Measurements from ENCODE around the gene STIP1.

STIP1 gene

DNA sequence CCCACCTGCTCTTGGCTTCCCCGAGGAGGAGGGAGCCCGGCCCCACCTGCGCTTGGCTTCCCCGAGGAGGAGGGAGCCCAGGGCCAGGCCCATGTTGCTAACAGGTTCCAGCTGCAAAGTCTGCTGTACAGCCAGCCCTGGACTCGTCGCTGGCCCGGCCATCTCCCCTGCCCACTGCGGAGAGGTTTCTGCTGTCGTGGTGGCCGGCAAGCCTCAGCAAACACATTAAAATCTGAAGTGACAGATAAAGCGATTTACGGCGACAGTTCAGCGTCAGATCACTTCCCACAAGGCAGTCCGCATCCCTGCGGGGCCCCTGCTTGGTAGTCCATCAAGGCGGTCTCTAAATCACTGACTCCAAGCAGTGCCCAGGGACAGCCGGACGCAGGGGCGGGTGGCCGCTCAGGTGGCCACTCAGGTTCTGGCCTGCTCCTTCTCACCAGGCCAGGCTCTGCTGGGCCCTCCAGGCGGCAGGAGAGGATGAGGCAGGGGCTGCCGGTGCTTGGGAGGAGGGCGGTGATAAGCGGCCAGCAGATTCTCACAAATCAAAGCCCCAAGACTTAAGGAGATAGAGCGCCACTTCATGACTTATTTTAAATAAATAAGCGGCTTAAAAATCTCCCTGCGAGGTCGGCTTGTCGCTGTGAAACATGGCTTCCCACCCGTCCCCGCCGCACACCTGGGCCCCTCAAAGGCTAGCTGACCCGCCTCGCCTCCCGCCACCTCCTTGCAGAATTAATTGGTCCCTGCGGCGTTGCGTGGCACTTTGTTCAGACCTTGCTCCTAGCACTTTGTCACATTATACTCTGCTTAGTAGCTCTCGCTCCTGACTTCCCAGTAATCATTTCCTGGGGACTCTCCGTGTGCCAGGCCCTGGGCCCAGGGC, 41.1 kb upstream of the STIP1 start:
- WGBS (ENCODE audit: insufficient coverage) = 95% methylated on average over 38 of the region's 41 CpGs
- Histone ChIP-seq H3K36me3 (ENCODE audit: control insufficient read depth in 4 of 4, insufficient read depth in 4 of 4, low read length in 3 of 4) (peaks cover 0 to 4% (median 0%) of the 10 kb centered on the region in 4 experiments), H3K27me3 (replicated peaks in 2 of 5; ENCODE audit: control insufficient read depth in 4 of 5, insufficient read depth in 5 of 5, low read length in 4 of 5) (no peaks in the 10 kb centered on the region), H3K27ac (ENCODE audit: insufficient read depth in 1 of 2, low read depth in 1 of 2, low read length in 2 of 2, poor library complexity in 1 of 2, severe bottlenecking in 2 of 2) (no peak overlapping the region), H3K4me1 (ENCODE audit: control extremely low read depth in 1 of 4, control insufficient read depth in 4 of 4, insufficient read depth in 4 of 4, low read length in 3 of 4) (peaks cover 0 to 7% (median 1%) of the 10 kb centered on the region in 4 experiments), H3K9me3 (ENCODE audit: control extremely low read depth in 1 of 5, control insufficient read depth in 4 of 5, insufficient read depth in 2 of 5, low read depth in 1 of 5, low read length in 4 of 5) (no peaks in the 10 kb centered on the region), H3K4me3 (ENCODE audit: control insufficient read depth in 1 of 7, extremely low read depth in 1 of 7, insufficient read depth in 4 of 7, low read depth in 2 of 7, low read length in 6 of 7) (no peak overlapping the region)
- DNase-seq = no peak
- ChIA-PET CTCF (interaction anchor here (0.6 to 1.6 kb wide), 7 partner anchors 11 to 1794 kb away, joined by 3 to 5 read pairs (median 3); no protein-coding TSS in a partner anchor), POLR2A (no interaction called here)

DNA sequence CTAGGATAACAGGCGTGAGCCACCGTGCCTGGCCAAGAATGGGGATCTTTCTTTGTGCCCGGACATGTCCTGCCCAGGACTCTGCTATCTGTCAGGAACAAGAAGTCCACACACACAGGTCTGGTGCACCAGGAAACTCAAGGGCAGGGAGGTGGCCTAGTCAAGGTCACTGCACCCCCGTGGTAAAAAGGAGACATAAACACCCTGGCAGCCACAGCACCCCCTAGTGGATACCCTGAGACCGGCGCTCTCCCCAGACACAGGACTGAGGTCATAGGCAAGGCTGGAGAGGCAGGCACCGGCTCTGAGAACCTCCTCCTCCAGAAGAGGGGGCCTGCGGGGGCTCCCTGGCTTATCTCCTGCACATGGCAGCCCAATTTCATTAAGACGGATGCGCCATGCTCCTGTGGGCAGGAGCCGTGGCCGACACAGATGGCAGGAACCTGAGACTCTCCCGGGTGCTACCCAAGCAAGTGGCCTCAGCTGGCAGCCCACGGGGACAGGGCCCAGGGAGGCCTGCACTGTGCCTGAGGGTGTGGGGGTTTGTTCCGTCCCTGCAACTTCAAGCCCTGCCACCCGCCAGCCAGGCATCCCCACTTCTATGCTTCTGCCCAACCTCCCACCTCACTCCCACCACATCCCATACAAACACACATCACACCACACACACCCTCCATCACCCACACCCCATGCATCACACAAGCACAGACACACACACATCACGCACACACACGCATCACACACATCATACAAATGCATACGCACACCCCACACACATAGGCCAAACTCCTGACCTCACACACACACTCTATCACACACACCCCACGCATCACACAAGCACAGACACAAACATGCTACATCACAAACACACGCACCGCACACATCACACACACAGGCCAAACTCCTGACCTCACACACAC, 39.7 kb upstream of the STIP1 start:
- H3K4me3 ChIP-seq (ENCODE audit: control insufficient read depth in 1 of 7, extremely low read depth in 1 of 7, insufficient read depth in 4 of 7, low read depth in 2 of 7, low read length in 6 of 7) = no peak overlapping the region
- peaks cover 0 to 13% (median 6%) of the 10 kb centered on the region in 4 experiments for H3K4me1 ChIP-seq (ENCODE audit: control extremely low read depth in 1 of 4, control insufficient read depth in 4 of 4, insufficient read depth in 4 of 4, low read length in 3 of 4)
- no peaks in the 10 kb centered on the region for H3K9me3 ChIP-seq (ENCODE audit: control extremely low read depth in 1 of 5, control insufficient read depth in 4 of 5, insufficient read depth in 2 of 5, low read depth in 1 of 5, low read length in 4 of 5)
- no peak overlapping the region for H3K27ac ChIP-seq (ENCODE audit: insufficient read depth in 1 of 2, low read depth in 1 of 2, low read length in 2 of 2, poor library complexity in 1 of 2, severe bottlenecking in 2 of 2)
- peak; percentile 80 to 88 (median 86) for DNase-seq
- WGBS (ENCODE audit: insufficient coverage) = 57% methylated on average over 17 of the region's 22 CpGs
- ChIA-PET POLR2A (interaction anchor here (0.5 to 1.4 kb wide), 2 partner anchors 110 to 144 kb away, joined by 4 read pairs; partner anchors contain the start of gene FLRT1), CTCF (interaction anchor here (0.9 to 7.3 kb wide), 8 partner anchors 13 to 146 kb away, joined by 3 to 130 read pairs (median 5); partner anchors contain the start of gene FLRT1)
- peaks cover 0 to 6% (median 0%) of the 10 kb centered on the region in 4 experiments for H3K36me3 ChIP-seq (ENCODE audit: control insufficient read depth in 4 of 4, insufficient read depth in 4 of 4, low read length in 3 of 4)
- H3K27me3 ChIP-seq (replicated peaks in 2 of 5; ENCODE audit: control insufficient read depth in 4 of 5, insufficient read depth in 5 of 5, low read length in 4 of 5) = no peaks in the 10 kb centered on the region

DNA sequence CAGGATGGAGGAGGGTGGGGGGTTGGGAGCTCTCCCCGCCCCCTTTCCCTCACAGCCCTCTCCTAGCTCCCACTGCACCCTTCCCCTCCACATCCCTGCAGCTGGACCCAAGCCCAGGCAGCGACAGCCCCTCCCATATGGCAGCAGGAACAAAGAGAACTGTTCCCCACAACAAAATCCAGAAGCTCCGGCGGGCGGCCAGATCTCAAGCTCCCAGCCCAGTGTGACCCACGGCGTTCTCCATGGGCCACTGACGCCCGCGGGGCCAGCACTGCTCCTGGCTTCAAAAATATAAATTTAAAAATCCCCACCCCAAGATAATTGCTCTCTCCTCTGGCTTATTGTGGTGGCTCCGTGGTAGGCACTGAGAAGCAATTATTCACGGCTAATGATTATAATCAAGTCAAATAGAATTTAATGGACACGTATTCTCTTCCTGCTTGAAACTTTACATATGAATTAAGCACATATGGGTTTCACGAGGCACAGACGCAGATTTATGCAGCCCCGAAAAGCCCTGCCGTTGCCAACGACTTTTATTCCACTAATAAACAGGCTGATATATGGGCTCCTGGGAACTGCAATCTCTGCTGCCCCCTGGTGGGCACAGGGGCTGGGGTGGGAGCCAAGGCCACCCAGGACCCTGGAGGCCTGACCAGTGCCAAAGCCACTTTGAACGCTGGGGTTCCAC, 37.6 kb upstream of the STIP1 start:
- Histone ChIP-seq H3K27me3 (replicated peaks in 2 of 5; ENCODE audit: control insufficient read depth in 4 of 5, insufficient read depth in 5 of 5, low read length in 4 of 5) (no peaks in the 10 kb centered on the region), H3K4me1 (ENCODE audit: control extremely low read depth in 1 of 4, control insufficient read depth in 4 of 4, insufficient read depth in 4 of 4, low read length in 3 of 4) (peaks cover 0 to 15% (median 6%) of the 10 kb centered on the region in 4 experiments), H3K9me3 (ENCODE audit: control extremely low read depth in 1 of 5, control insufficient read depth in 4 of 5, insufficient read depth in 2 of 5, low read depth in 1 of 5, low read length in 4 of 5) (no peaks in the 10 kb centered on the region), H3K4me3 (ENCODE audit: control insufficient read depth in 1 of 7, extremely low read depth in 1 of 7, insufficient read depth in 4 of 7, low read depth in 2 of 7, low read length in 6 of 7) (no peak overlapping the region), H3K36me3 (ENCODE audit: control insufficient read depth in 4 of 4, insufficient read depth in 4 of 4, low read length in 3 of 4) (peaks cover 0 to 9% (median 0%) of the 10 kb centered on the region in 4 experiments), H3K27ac (ENCODE audit: insufficient read depth in 1 of 2, low read depth in 1 of 2, low read length in 2 of 2, poor library complexity in 1 of 2, severe bottlenecking in 2 of 2) (no peak overlapping the region)
- peak; percentile 60 to 82 (median 74) for DNase-seq
- ChIA-PET CTCF (interaction anchor here (0.6 to 7.3 kb wide), 15 partner anchors 10 to 311 kb away, joined by 3 to 130 read pairs (median 5); partner anchors contain the start of gene FLRT1), POLR2A (no interaction called here)
- WGBS (ENCODE audit: insufficient coverage) = 39% methylated on average over 17 of the region's 19 CpGs

DNA sequence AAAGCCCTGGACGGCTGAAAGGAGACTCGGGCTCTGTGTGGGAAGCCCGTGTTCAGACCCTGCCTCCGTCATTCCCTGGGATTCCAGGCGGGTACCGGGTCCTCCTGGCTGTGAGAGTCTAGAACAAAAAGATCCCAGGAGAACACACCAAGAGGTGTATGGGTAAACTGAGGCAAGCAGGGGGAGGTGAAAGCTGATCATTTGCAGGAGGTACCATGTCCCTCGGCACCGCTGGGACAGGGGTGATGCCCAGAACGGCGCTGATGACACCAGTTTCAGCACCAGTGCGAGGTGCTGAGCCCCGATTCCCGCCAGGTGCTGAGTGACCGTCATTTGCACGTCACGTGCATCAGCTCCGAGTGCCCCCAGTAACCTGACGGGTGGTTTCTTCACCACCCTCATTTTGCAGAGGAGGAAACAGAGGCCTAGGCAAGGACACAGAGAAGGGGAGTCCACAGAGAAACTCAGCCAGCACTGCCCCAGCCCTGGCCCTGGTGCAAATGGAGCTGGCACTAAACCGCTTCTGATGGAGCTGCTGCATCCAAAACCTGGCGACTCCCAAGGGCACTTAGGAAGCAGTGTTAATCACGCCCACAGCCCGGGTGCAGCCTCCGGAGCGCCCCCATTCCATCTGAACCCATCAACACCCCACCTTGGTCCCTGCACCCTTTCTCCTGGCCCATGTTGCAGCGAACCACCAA, 36.9 kb upstream of the STIP1 start:
- Histone ChIP-seq H3K36me3 (ENCODE audit: control insufficient read depth in 4 of 4, insufficient read depth in 4 of 4, low read length in 3 of 4) (peaks cover 0 to 9% (median 0%) of the 10 kb centered on the region in 4 experiments), H3K27me3 (replicated peaks in 2 of 5; ENCODE audit: control insufficient read depth in 4 of 5, insufficient read depth in 5 of 5, low read length in 4 of 5) (peaks cover 0 to 2% (median 0%) of the 10 kb centered on the region in 5 experiments), H3K4me1 (ENCODE audit: control extremely low read depth in 1 of 4, control insufficient read depth in 4 of 4, insufficient read depth in 4 of 4, low read length in 3 of 4) (peaks cover 0 to 15% (median 6%) of the 10 kb centered on the region in 4 experiments), H3K27ac (ENCODE audit: insufficient read depth in 1 of 2, low read depth in 1 of 2, low read length in 2 of 2, poor library complexity in 1 of 2, severe bottlenecking in 2 of 2) (no peak overlapping the region), H3K4me3 (ENCODE audit: control insufficient read depth in 1 of 7, extremely low read depth in 1 of 7, insufficient read depth in 4 of 7, low read depth in 2 of 7, low read length in 6 of 7) (no peak overlapping the region), H3K9me3 (ENCODE audit: control extremely low read depth in 1 of 5, control insufficient read depth in 4 of 5, insufficient read depth in 2 of 5, low read depth in 1 of 5, low read length in 4 of 5) (no peaks in the 10 kb centered on the region)
- ChIA-PET CTCF (interaction anchor here (0.5 to 7.3 kb wide), 24 partner anchors 10 to 388 kb away, joined by 3 to 130 read pairs (median 4); partner anchors contain the start of genes FLRT1 and MACROD1), POLR2A (interaction anchor here (1.0 to 1.6 kb wide), 2 partner anchors 148 to 149 kb away, joined by 4 read pairs; no protein-coding TSS in a partner anchor)
- WGBS (ENCODE audit: insufficient coverage) = 93% methylated on average over 23 of the region's 25 CpGs
- DNase-seq = no peak

DNA sequence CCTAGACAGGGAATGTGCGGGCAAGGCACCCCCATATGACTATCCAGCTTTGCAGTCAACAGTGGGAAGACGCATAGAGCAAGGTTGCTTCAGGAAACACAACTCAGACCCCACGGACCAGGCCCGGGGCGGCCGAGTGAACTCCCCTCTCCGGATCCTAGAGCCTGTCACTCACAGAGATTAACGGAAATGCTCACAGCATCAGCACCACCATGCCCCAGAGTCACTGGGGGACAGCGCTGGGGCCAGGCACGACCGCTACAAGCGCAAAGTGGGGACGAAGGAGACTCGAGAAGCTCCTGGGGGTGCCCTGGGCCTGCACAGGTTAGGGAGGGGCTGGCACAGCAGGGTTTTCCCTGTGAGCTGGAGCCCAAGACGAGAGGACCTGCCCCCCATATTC, 35.9 kb upstream of the STIP1 start:
- no peak for DNase-seq
- Histone ChIP-seq H3K4me1 (ENCODE audit: control extremely low read depth in 1 of 4, control insufficient read depth in 4 of 4, insufficient read depth in 4 of 4, low read length in 3 of 4) (peaks cover 0 to 15% (median 6%) of the 10 kb centered on the region in 4 experiments), H3K27ac (ENCODE audit: insufficient read depth in 1 of 2, low read depth in 1 of 2, low read length in 2 of 2, poor library complexity in 1 of 2, severe bottlenecking in 2 of 2) (no peak overlapping the region), H3K36me3 (ENCODE audit: control insufficient read depth in 4 of 4, insufficient read depth in 4 of 4, low read length in 3 of 4) (peaks cover 0 to 9% (median 0%) of the 10 kb centered on the region in 4 experiments), H3K27me3 (replicated peaks in 2 of 5; ENCODE audit: control insufficient read depth in 4 of 5, insufficient read depth in 5 of 5, low read length in 4 of 5) (peaks cover 0 to 2% (median 0%) of the 10 kb centered on the region in 5 experiments), H3K4me3 (ENCODE audit: control insufficient read depth in 1 of 7, extremely low read depth in 1 of 7, insufficient read depth in 4 of 7, low read depth in 2 of 7, low read length in 6 of 7) (no peak overlapping the region), H3K9me3 (ENCODE audit: control extremely low read depth in 1 of 5, control insufficient read depth in 4 of 5, insufficient read depth in 2 of 5, low read depth in 1 of 5, low read length in 4 of 5) (no peaks in the 10 kb centered on the region)
- ChIA-PET CTCF (interaction anchor here (0.5 to 7.3 kb wide), 25 partner anchors 11 to 387 kb away, joined by 3 to 130 read pairs (median 4); partner anchors contain the start of genes FLRT1, MACROD1 and MARK2), POLR2A (interaction anchor here (1.6 kb wide), 1 partner anchor 150 kb away, joined by 4 read pairs; no protein-coding TSS in a partner anchor)
- WGBS (ENCODE audit: insufficient coverage) = 97% methylated on average over 15 of the region's 15 CpGs
